ENCODE measurements around the gene RNF5.
"Not testable (repeated sequence)": the region's sequence is repeated elsewhere in the genome, so short reads cannot be mapped to it uniquely, and the experiment has no call there.

Gene RNF5

DNA sequence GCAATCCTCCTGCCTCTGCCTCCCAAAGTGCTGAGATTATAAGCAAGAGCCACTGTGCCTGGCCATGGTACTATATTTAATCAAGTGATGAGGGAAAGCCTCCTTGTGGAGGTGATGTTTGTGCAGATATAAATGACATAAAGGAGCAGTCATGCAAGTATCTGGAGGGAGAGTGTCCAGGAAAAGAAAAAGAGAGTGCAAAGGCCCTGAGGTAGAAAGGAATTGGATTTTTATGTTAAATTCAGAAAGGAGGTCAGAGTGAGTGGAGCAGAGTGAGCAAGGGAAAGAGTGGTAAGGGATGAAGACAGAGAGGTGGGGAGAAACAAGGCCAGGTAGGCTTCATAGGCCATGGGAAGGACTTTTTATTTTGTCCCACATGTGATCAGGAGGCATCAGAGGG, 40.8 kb upstream of the RNF5 start:
- H3K4me2 ChIP-seq (ENCODE audit: low read length) = no peak overlapping the region
- H4K20me1 ChIP-seq (ENCODE audit: control insufficient read depth, insufficient read depth, low read depth, low read length) = no peaks in the 10 kb centered on the region
- H3K9me2 ChIP-seq (replicated peaks; ENCODE audit: control insufficient read depth, low read length) = no peaks in the 10 kb centered on the region
- H3K4me3 ChIP-seq (ENCODE audit: low read length) = no peak overlapping the region
- peaks cover 8% of the 10 kb centered on the region; the same call in 1 of the 2 replicates for H3K27me3 ChIP-seq (ENCODE audit: control insufficient read depth, low read length)
- no peaks in the 10 kb centered on the region for H3F3A ChIP-seq (ENCODE audit: control insufficient read depth, insufficient read depth)
- H3K36me3 ChIP-seq (ENCODE audit: control insufficient read depth, low read length) = no peaks in the 10 kb centered on the region
- H3K79me2 ChIP-seq (ENCODE audit: control insufficient read depth, low read length) = no peaks in the 10 kb centered on the region
- no peak overlapping the region for H3K27ac ChIP-seq (ENCODE audit: low read depth, low read length)
- H3K4me1 ChIP-seq (ENCODE audit: control insufficient read depth, low read length) = no peaks in the 10 kb centered on the region
- H3K9me3 ChIP-seq (ENCODE audit: control insufficient read depth, insufficient read depth, low read length) = no peaks in the 10 kb centered on the region
- TF ChIP-seq, protein P1, sequence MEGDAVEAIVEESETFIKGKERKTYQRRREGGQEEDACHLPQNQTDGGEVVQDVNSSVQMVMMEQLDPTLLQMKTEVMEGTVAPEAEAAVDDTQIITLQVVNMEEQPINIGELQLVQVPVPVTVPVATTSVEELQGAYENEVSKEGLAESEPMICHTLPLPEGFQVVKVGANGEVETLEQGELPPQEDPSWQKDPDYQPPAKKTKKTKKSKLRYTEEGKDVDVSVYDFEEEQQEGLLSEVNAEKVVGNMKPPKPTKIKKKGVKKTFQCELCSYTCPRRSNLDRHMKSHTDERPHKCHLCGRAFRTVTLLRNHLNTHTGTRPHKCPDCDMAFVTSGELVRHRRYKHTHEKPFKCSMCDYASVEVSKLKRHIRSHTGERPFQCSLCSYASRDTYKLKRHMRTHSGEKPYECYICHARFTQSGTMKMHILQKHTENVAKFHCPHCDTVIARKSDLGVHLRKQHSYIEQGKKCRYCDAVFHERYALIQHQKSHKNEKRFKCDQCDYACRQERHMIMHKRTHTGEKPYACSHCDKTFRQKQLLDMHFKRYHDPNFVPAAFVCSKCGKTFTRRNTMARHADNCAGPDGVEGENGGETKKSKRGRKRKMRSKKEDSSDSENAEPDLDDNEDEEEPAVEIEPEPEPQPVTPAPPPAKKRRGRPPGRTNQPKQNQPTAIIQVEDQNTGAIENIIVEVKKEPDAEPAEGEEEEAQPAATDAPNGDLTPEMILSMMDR (IDR thresholded peaks at IDR 0.05; ENCODE audit: low read depth, low read length, poor library complexity, severe bottlenecking) = no peak
- no peak for TF ChIP-seq EZH2phosphoT487 (IDR thresholded peaks at IDR 0.05; ENCODE audit: borderline replicate concordance, low read length)

DNA sequence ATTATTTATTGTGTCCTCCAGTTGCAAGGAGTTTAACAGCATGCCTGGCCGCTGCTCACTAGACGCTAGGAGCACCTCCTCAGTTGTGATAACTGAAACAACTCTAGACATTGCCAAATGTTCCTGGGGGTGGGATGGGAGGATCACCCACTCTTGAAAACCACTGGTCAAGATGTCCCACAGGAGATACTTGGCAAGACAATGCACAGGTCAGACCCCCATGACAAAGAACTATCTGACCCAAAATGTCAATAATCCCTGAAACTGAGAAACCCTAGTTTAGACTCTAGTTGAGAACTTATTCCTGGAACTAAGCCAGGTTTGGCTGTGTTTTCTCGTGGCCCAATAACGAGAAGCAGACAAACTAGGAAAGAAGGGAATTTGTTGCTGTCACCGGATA, 38.6 kb upstream of the RNF5 start:
- Histone ChIP-seq H3K4me2 (ENCODE audit: low read length) (no peak overlapping the region), H3K36me3 (ENCODE audit: control insufficient read depth, low read length) (no peaks in the 10 kb centered on the region), H3K4me1 (ENCODE audit: control insufficient read depth, low read length) (no peaks in the 10 kb centered on the region), H3K27me3 (ENCODE audit: control insufficient read depth, low read length) (peaks cover 4% of the 10 kb centered on the region; the same call in 1 of the 2 replicates), H3K9me2 (replicated peaks; ENCODE audit: control insufficient read depth, low read length) (no peaks in the 10 kb centered on the region), H3K27ac (ENCODE audit: low read depth, low read length) (no peak overlapping the region), H4K20me1 (ENCODE audit: control insufficient read depth, insufficient read depth, low read depth, low read length) (no peaks in the 10 kb centered on the region), H3K4me3 (ENCODE audit: low read length) (no peak overlapping the region), H3K9me3 (ENCODE audit: control insufficient read depth, insufficient read depth, low read length) (no peaks in the 10 kb centered on the region), H3F3A (ENCODE audit: control insufficient read depth, insufficient read depth) (no peaks in the 10 kb centered on the region), H3K79me2 (ENCODE audit: control insufficient read depth, low read length) (no peaks in the 10 kb centered on the region)
- no peak for TF ChIP-seq EZH2phosphoT487 (IDR thresholded peaks at IDR 0.05; ENCODE audit: borderline replicate concordance, low read length)
- TF ChIP-seq, protein P1 (IDR thresholded peaks at IDR 0.05; ENCODE audit: low read depth, low read length, poor library complexity, severe bottlenecking) = no peak

DNA sequence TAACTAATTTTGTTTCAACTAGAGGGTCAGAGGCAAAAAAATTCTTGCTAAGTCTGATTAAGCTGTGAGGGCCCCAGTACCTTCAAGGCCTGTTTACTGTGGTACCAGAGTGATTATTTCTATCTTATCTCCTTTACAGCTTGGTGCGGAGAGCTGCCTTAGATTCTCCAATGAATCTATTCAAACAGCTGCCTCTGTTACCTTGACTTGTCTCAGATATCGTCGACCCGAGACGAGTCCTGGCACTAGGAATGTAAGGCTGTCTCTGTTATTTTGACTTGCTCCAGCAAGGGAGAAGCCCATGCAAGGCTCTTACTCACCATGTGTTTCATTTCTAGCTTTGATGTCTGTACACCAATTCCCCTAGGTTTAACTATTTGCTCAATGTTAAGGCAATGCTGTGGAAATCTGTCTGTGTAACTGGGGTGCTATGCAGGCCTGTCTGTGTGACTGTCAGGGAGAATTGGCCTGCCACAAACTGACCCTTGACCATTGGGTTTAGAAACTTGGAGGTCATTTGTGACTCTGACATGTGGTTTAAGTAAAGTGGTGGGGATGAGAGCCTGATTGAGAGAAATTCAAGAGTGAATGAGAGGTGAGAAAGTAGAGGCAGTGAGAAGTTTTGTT, 37.7 kb upstream of the RNF5 start:
- Histone ChIP-seq H3K4me1 (ENCODE audit: control insufficient read depth, low read length) (no peaks in the 10 kb centered on the region), H3K4me2 (ENCODE audit: low read length) (no peak overlapping the region), H3K27me3 (ENCODE audit: control insufficient read depth, low read length) (no peaks in the 10 kb centered on the region), H3K9me3 (ENCODE audit: control insufficient read depth, insufficient read depth, low read length) (no peaks in the 10 kb centered on the region), H3F3A (ENCODE audit: control insufficient read depth, insufficient read depth) (no peaks in the 10 kb centered on the region), H3K27ac (ENCODE audit: low read depth, low read length) (no peak overlapping the region), H3K4me3 (ENCODE audit: low read length) (no peak overlapping the region), H4K20me1 (ENCODE audit: control insufficient read depth, insufficient read depth, low read depth, low read length) (no peaks in the 10 kb centered on the region), H3K36me3 (ENCODE audit: control insufficient read depth, low read length) (no peaks in the 10 kb centered on the region), H3K79me2 (ENCODE audit: control insufficient read depth, low read length) (no peaks in the 10 kb centered on the region), H3K9me2 (replicated peaks; ENCODE audit: control insufficient read depth, low read length) (no peaks in the 10 kb centered on the region)
- TF ChIP-seq, protein P1 (IDR thresholded peaks at IDR 0.05; ENCODE audit: low read depth, low read length, poor library complexity, severe bottlenecking) = no peak
- no peak for TF ChIP-seq EZH2phosphoT487 (IDR thresholded peaks at IDR 0.05; ENCODE audit: borderline replicate concordance, low read length)

DNA sequence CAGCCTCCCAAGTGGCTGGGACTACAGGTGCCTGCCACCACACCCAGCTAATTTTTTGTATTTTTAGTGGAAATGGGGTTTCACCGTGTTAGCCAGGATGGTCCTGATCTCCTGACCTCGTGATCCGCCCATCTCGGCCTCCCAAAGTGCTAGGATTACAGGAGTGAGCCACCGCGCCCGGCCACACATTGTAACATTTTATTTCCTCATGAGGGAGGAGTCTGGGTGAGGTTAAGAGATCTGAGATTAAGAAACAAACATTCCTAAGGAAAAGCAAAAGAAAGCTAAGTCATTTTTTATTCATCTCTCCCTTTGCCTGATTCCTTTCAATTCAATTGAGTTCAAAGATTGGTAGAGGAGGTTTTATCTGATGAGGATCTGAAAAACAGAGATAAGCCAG, 34.0 kb upstream of the RNF5 start:
- not testable (repeated sequence) for H3K79me2 ChIP-seq (ENCODE audit: control insufficient read depth, low read length); H3K4me2 ChIP-seq (ENCODE audit: low read length); H3K36me3 ChIP-seq (ENCODE audit: control insufficient read depth, low read length); H3K27ac ChIP-seq (ENCODE audit: low read depth, low read length); H3F3A ChIP-seq (ENCODE audit: control insufficient read depth, insufficient read depth); H4K20me1 ChIP-seq (ENCODE audit: control insufficient read depth, insufficient read depth, low read depth, low read length); H3K4me3 ChIP-seq (ENCODE audit: low read length); H3K9me2 ChIP-seq (replicated peaks; ENCODE audit: control insufficient read depth, low read length); H3K9me3 ChIP-seq (ENCODE audit: control insufficient read depth, insufficient read depth, low read length); H3K4me1 ChIP-seq (ENCODE audit: control insufficient read depth, low read length)
- peaks cover 12% of the 10 kb centered on the region for H3K27me3 ChIP-seq (ENCODE audit: control insufficient read depth, low read length)
